Measurements from ENCODE around the gene OBSCN. TPM values are rescaled to one million over a fixed set of nuclear protein-coding genes. Genes with fewer than 3 reads are reported as not detected.

OBSCN gene
- total RNA-seq, 2 donors from 2014 or later, result 14.5 to 34.9 TPM

- no peak overlapping the region for H3K4me3 ChIP-seq
- no peak for ATAC-seq
- DNase-seq, result no peak
- intact Hi-C loops (cut with DNase I), result no loop called here
- 60 to 91% methylated on average over 3 of the region's 3 CpGs for WGBS, 2 donors
- TF ChIP-seq CTCF (IDR thresholded peaks at IDR 0.05) (no peak), POLR2A (IDR thresholded peaks at IDR 0.05) (no peak)
- H3K36me3 ChIP-seq (replicated peaks in 1 of 2; ENCODE audit: insufficient read depth in 1 of 2, low read depth in 2 of 2), result peaks cover 0 to 3% of the 10 kb centered on the region in 2 donors
- H3K4me1 ChIP-seq, result no peaks in the 10 kb centered on the region
- H3K27me3 ChIP-seq, result no peaks in the 10 kb centered on the region
- H3K9me3 ChIP-seq, result peaks cover 0 to 12% (median 0%) of the 10 kb centered on the region in 3 donors
- H3K27ac ChIP-seq, result no peak overlapping the region
These were observed 30.6 kb downstream of the OBSCN start for GRCh38 chr1:228238461-228238860.

- intact Hi-C loops (cut with DNase I), result no loop called here
- TF ChIP-seq POLR2A (IDR thresholded peaks at IDR 0.05) (no peak), CTCF (IDR thresholded peaks at IDR 0.05) (no peak)
- WGBS, 2 donors, result 86 to 89% methylated on average over 13 of the region's 13 CpGs
- no peak for DNase-seq
- H3K4me3 ChIP-seq, result no peak overlapping the region
- no peaks in the 10 kb centered on the region for H3K27me3 ChIP-seq
- H3K36me3 ChIP-seq (replicated peaks in 1 of 2; ENCODE audit: insufficient read depth in 1 of 2, low read depth in 2 of 2), result peaks cover 0 to 3% of the 10 kb centered on the region in 2 donors
- no peaks in the 10 kb centered on the region for H3K4me1 ChIP-seq
- peaks cover 0 to 22% (median 0%) of the 10 kb centered on the region in 3 donors for H3K9me3 ChIP-seq
- ATAC-seq, result no peak
- H3K27ac ChIP-seq, result no peak overlapping the region
These were observed 32.8 kb downstream of the OBSCN start for GRCh38 chr1:228240411-228241240.

- peaks cover 0 to 3% of the 10 kb centered on the region in 2 donors for H3K36me3 ChIP-seq (replicated peaks in 1 of 2; ENCODE audit: insufficient read depth in 1 of 2, low read depth in 2 of 2)
- H3K4me1 ChIP-seq, result no peaks in the 10 kb centered on the region
- H3K27ac ChIP-seq, result no peak overlapping the region
- ATAC-seq (no peak), DNase-seq (no peak)
- H3K4me3 ChIP-seq, result no peak overlapping the region
- no peaks in the 10 kb centered on the region for H3K27me3 ChIP-seq
- TF ChIP-seq POLR2A (IDR thresholded peaks at IDR 0.05) (no peak), CTCF (IDR thresholded peaks at IDR 0.05) (no peak)
- peaks cover 0 to 22% (median 0%) of the 10 kb centered on the region in 3 donors for H3K9me3 ChIP-seq
- 85 to 88% methylated on average over 2 of the region's 2 CpGs for WGBS, 2 donors
- intact Hi-C loops (cut with DNase I), result no loop called here
These were observed 33.4 kb downstream of the OBSCN start for GRCh38 chr1:228241259-228241658.

- DNase-seq, result no peak
- intact Hi-C loops (cut with DNase I), result no loop called here
- H3K36me3 ChIP-seq (replicated peaks in 1 of 2; ENCODE audit: insufficient read depth in 1 of 2, low read depth in 2 of 2), result peaks cover 0 to 3% of the 10 kb centered on the region in 2 donors
These were observed 34.6 kb downstream of the OBSCN start for GRCh38 chr1:228242409-228242808.

More at GRCh38 chr1:228242409-228242808, 34.6 kb downstream of the OBSCN start:
- Histone ChIP-seq H3K9me3 (peaks cover 0 to 22% (median 0%) of the 10 kb centered on the region in 3 donors), H3K27me3 (no peaks in the 10 kb centered on the region), H3K4me1 (no peaks in the 10 kb centered on the region), H3K27ac (no peak overlapping the region), H3K4me3 (no peak overlapping the region)
- no peak for ATAC-seq
- TF ChIP-seq POLR2A (IDR thresholded peaks at IDR 0.05), result no peak
- TF ChIP-seq CTCF (IDR thresholded peaks at IDR 0.05), result no peak
